HG03457 (cell line): ENCODE results near the gene ATP6V1G3.
A peak's percentile ranks its signal among the peaks of the same experiment; 100 is the strongest.
"Not testable (repeated sequence)": the region's sequence is repeated elsewhere in the genome, so short reads cannot be mapped to it uniquely, and the experiment has no call there.

Experiments used
- ATAC-seq: cut with Tn5 transposase; IDR thresholded peaks from one replicate; pipeline ENCODE4 v1.9.1; 2021; ENCODE audit warnings: moderate number of reproducible peaks; ENCODE audit not compliant: unreplicated experiment

Gene ATP6V1G3

DNA sequence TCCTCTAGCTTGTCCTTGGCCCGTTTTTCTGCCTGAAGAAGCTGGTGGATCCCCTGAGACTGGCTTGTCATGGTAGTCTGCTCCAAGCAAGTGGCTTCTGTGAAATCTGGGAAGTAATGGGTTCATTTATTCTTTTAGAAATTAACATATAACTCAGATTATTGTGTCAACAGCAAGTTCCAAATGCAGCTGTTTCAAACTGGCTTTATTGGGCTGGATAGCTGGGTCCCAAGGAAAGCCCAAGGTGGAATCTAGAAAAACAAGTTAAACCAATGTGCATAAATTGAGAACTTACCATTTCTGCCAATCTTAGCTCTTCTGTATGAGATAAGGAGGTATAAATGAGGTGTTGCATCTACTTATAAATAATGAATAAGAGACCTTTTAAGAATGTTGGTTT is at the start of gene ATP6V1G3:
Gene ATP6V1G3 (minus strand): TSS at position 101 of the 400 bp plus-strand sequence. CDS start 30 bp downstream, at position 71.
- no peak for ATAC-seq

- ATAC-seq: no peak
Observed at GRCh38 chr1:198588845-198589244, 48.4 kb upstream of the ATP6V1G3 start.

GRCh38 chr1:198584163-198584562 is 43.7 kb upstream of the ATP6V1G3 start:
- ATAC-seq: no peak

GRCh38 chr1:198583209-198583802 is 42.8 kb upstream of the ATP6V1G3 start:
- ATAC-seq: not testable (repeated sequence)

DNA sequence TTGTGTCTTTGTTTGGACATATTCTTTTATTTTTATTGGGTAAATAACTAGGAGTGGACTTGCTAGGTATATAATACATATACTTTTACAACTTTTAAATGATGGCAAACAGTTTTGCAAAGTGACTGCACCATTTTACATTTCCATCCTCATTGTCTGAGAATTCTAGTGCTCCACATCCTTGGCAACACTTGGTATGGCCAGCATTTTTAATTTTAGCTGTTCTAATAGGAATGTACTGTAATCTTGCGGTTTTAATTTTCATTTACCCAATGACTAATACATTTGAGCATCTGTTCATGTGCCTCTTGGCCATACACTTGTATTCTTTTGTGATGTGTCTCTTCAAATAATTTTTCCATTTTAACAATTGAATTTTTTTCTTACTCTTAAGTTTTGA is 37.0 kb upstream of the ATP6V1G3 start:
- ATAC-seq: no peak

- no peak for ATAC-seq
Observed at GRCh38 chr1:198575798-198576641, 35.5 kb upstream of the ATP6V1G3 start.

GRCh38 chr1:198575292-198575691 is 34.8 kb upstream of the ATP6V1G3 start:
- no peak for ATAC-seq

- no peak for ATAC-seq
Observed at GRCh38 chr1:198574325-198574724, 33.8 kb upstream of the ATP6V1G3 start.

DNA sequence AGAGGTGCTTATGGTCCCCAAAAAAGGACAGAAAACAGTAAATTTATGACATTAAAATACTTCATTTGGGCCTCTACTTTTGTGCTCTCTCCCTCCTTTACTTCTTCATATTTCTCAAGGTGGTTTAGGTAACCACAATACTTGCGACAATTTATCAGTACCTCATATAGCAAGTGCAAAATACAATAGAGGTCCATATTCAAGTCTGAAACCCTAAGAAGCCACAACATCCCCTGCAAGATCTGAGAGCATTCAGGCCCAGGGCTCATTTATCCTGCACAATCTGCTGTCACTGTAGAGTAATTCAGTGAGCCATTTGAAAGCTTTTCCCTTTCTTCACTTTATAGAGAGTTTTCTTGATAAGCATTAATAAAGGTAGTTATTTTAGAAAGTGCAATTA is 24.2 kb upstream of the ATP6V1G3 start:
- ATAC-seq: no peak

- no peak for ATAC-seq
Observed at GRCh38 chr1:198564157-198564556, 23.7 kb upstream of the ATP6V1G3 start.

DNA sequence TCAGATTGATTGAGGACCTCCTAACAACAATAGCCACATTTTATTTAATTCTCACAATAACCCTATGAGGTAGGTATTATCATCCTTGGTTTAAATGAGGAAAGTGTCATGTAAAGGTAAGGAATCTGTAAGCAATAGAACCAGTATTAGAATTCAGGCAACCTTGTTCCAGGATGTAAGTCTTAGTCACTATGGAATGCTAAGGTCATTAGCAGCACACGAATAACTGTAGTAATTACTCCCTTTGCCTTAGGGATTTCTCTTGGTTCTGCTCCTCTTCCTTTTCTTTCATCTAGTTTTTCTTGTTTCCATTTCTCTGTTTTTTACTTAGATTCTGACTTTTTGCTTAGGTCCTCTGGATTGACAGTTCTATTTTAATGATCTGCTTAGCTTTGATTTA is 23.1 kb upstream of the ATP6V1G3 start:
- ATAC-seq: no peak

GRCh38 chr1:198560161-198560560 is 19.7 kb upstream of the ATP6V1G3 start:
- no peak for ATAC-seq

DNA sequence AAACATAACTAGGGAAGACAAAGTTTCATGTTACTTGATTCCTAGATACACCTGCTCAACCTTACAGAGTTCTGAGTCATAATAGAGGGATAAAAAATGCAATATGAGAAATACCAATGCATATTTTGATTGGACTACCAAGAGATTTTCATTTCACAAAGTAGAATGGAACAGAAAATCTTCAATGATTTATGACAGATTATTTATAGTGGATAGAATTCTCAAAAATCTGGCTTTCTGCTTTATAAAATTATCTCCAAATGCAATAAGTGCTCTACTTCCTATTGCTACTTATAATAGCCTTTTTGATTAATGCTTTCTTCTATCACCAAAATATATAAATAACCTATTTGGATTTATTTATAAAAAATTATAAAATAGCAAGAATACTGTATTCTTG is 18.9 kb upstream of the ATP6V1G3 start:
- ATAC-seq: no peak

- ATAC-seq: no peak
Observed at GRCh38 chr1:198558402-198558801, 17.9 kb upstream of the ATP6V1G3 start.

DNA sequence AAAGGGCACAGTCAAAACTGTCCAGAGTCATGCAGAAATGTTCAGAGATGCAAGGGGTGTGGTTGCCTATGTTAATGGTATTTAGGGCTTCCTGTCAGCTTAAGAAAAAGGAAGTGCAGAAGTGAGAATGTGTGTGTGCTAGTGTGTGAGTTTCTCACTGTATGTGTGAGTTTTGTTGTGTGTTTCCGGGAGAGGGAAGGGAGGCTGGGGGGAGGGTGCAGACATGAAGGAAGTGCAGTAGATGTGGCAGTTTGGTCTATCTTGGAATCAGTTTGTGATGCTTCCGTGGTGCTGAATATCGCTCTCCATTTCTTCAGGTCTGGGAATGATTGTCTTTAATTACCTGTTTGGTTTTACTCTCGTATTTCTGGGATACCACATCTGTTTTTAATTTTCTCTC is 16.5 kb upstream of the ATP6V1G3 start:
- ATAC-seq: peak; percentile 93

- ATAC-seq: no peak
Observed at GRCh38 chr1:198552668-198553416, 12.4 kb upstream of the ATP6V1G3 start.

GRCh38 chr1:198550941-198551524 is 10.6 kb upstream of the ATP6V1G3 start:
- ATAC-seq: no peak

DNA sequence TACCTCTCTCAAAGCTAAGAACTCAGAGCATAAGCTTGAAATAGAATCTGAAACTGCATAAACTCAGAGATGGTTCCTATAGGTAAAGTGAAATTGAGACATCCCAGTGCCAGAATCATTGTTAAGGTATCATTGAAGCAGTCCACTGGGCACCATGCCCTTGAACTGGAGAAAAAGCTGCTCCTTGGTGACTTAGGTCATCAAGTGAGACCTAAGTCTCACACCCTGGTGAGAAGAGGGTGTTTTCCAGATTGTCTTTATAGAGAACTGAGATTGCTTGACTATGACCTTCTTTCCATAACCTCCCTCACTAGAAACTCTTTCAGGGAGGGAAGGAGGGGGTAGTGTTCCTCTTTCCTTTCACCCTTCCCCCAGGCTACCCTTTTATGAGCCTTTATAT is 9.4 kb upstream of the ATP6V1G3 start:
- ATAC-seq: peak; percentile 74

DNA sequence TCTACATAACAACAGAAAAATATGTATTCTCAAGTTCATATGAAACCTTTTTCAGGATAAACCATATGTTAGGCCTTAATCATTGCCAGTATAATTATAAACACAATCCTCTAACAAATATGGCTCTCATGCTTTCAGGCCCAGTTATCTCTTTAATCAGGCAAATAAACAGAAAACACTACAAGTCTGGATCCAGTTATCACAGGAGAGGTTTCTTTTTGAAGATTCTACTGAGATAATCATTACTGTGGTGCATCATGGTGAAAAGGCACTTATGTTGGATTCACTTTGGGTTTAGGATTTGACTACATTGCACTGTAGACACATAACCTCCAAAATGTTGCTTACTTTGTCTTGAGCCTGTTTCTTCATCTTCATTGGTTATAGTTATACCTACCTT is 8.4 kb upstream of the ATP6V1G3 start:
- ATAC-seq: no peak

GRCh38 chr1:198545156-198545555 is 4.7 kb upstream of the ATP6V1G3 start:
- ATAC-seq: no peak

GRCh38 chr1:198544265-198544664 is 3.8 kb upstream of the ATP6V1G3 start:
- ATAC-seq: no peak
